Endodermal cell (in vitro differentiated cells): ENCODE measurements around the gene FUT4. TPM values are rescaled to one million over a fixed set of nuclear protein-coding genes. Genes with fewer than 3 reads are reported as not detected.

Experiments
- DNase-seq: peaks from one replicate; pipeline ENCODE4 v3.0.0-alpha.2; 2017
- H3K27ac ChIP-seq: 2 replicates; pipeline ENCODE4 v1.5.1; 2013; ENCODE audit warnings: mild to moderate bottlenecking, low read depth, low read length, moderate library complexity
- H3K27me3 ChIP-seq: 2 replicates; pipeline ENCODE4 v1.6.1; 2013; ENCODE audit warnings: mild to moderate bottlenecking, low read length, moderate library complexity; ENCODE audit not compliant: insufficient read depth, control insufficient read depth, poor library complexity, severe bottlenecking
- H3K36me3 ChIP-seq: 2 replicates; pipeline ENCODE4 v1.7.0; 2013; ENCODE audit warnings: mild to moderate bottlenecking, low read length, moderate library complexity; ENCODE audit not compliant: control insufficient read depth, insufficient read depth
- H3K4me1 ChIP-seq: one replicate; pipeline ENCODE4 v1.7.0; 2013; ENCODE audit warnings: low read length; ENCODE audit not compliant: control insufficient read depth, insufficient read depth
- H3K4me3 ChIP-seq: 2 replicates; pipeline ENCODE4 v1.5.1; 2013; ENCODE audit warnings: mild to moderate bottlenecking, low read length, moderate library complexity
- H3K9ac ChIP-seq: 2 replicates; pipeline ENCODE4 v1.6.1; 2013; ENCODE audit warnings: mild to moderate bottlenecking, low read length, moderate library complexity; ENCODE audit not compliant: poor library complexity, severe bottlenecking; ENCODE audit errors: extremely low read depth
- H3K9me3 ChIP-seq: 2 replicates; pipeline ENCODE4 v1.6.1; 2013; ENCODE audit warnings: mild to moderate bottlenecking, low read length, moderate library complexity; ENCODE audit not compliant: control insufficient read depth
- H3K27ac Mint-ChIP-seq: 2 replicates; pipeline ENCODE4 v1.8.0; 2020; ENCODE audit warnings: mixed read lengths
- H3K27me3 Mint-ChIP-seq: 2 replicates; pipeline ENCODE4 v1.8.0; 2021; ENCODE audit warnings: mild to moderate bottlenecking, mixed read lengths; ENCODE audit not compliant: insufficient read depth
- H3K36me3 Mint-ChIP-seq: 2 replicates; pipeline ENCODE4 v1.8.0; 2020; ENCODE audit warnings: low read depth, mixed read lengths
- H3K4me1 Mint-ChIP-seq: 2 replicates; pipeline ENCODE4 v1.8.0; 2020; ENCODE audit warnings: mixed read lengths
- H3K4me3 Mint-ChIP-seq: 2 replicates; pipeline ENCODE4 v1.8.0; 2020; ENCODE audit warnings: mild to moderate bottlenecking, moderate library complexity, mixed read lengths
- H3K9me3 Mint-ChIP-seq: 2 replicates; pipeline ENCODE4 v1.8.0; 2020; ENCODE audit warnings: mild to moderate bottlenecking, mixed read lengths
- WGBS, 2 experiments: methylation state at CpG; one replicate each; pipeline versions ENCODE4 v1.1.5 to v1.1.7; 2013; ENCODE audit warnings: missing lambda C conversion rate in 2 of 2, mixed read lengths in 1 of 2; ENCODE audit not compliant: insufficient coverage in 1 of 2, insufficient read length in 1 of 2; 5-methylcytosine and 5-hydroxymethylcytosine counted together
- long read RNA-seq, 4 experiments: library from polyadenylated mRNA in 2 of 4; library from RNA in 1 of 4; library from capped mRNA in 1 of 4; stranded (forward) in 3 of 4; unstranded in 1 of 4; transcript quantifications; one replicate each; pipeline ENCODE4 v2.0.0, GENCODE V29; 2020 to 2021; ENCODE audit warnings: inconsistent platforms in 1 of 4
- polyA plus RNA-seq, 2 experiments: library from polyadenylated mRNA; stranded (reverse); fragments of 50-300 nt; gene quantifications; one replicate each; pipeline ENCODE4 v1.2.3, GENCODE V29; 2013
- total RNA-seq, 2 donors: library from RNA; stranded (reverse); fragmentation: NEBNext Ultra II Directional in 1 of 2; extraction: Animal tissue kit (Norgen Biotek cat#: 25700) in 1 of 2; gene quantifications; 2 replicates in 1 of 2; 3 replicates in 1 of 2; pipeline ENCODE4 v1.2.1, GENCODE V29; 2021
- TF ChIP-seq, protein P1 (sequence below): fragments of 200-600 bp; sonication (generic); conservative IDR thresholded peaks from 2 replicates; pipeline ENCODE4 v1.5.0; 2021; ENCODE audit warnings: antibody characterized with exemption, mild to moderate bottlenecking

The FUT4 gene, protein sequence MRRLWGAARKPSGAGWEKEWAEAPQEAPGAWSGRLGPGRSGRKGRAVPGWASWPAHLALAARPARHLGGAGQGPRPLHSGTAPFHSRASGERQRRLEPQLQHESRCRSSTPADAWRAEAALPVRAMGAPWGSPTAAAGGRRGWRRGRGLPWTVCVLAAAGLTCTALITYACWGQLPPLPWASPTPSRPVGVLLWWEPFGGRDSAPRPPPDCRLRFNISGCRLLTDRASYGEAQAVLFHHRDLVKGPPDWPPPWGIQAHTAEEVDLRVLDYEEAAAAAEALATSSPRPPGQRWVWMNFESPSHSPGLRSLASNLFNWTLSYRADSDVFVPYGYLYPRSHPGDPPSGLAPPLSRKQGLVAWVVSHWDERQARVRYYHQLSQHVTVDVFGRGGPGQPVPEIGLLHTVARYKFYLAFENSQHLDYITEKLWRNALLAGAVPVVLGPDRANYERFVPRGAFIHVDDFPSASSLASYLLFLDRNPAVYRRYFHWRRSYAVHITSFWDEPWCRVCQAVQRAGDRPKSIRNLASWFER
- 1 to 10 TPM; 2.8 to 5.4 TPM for total RNA-seq
- 2.3 TPM for polyA plus RNA-seq (2013, experiment 1 of 2)
- 2.1 TPM for polyA plus RNA-seq (2013, experiment 2 of 2)
- long read RNA-seq, experiment 1, full-length matches to known transcripts: 5 of 5 reads
- long read RNA-seq, experiment 1, partial matches to known transcripts: 0 of 5 reads
- long read RNA-seq, experiment 1, other reads (novel, unspliced or antisense): 0 of 5 reads
- long read RNA-seq, experiment 2, full-length matches to known transcripts: 16 of 16 reads
- long read RNA-seq, experiment 2, partial matches to known transcripts: 0 of 16 reads
- long read RNA-seq, experiment 2, other reads (novel, unspliced or antisense): 0 of 16 reads
- long read RNA-seq, experiment 3, full-length matches to known transcripts: 1 of 1 reads
- long read RNA-seq, experiment 3, partial matches to known transcripts: 0 of 1 reads
- long read RNA-seq, experiment 3, other reads (novel, unspliced or antisense): 0 of 1 reads
- long read RNA-seq, experiment 4: 0 reads

DNA sequence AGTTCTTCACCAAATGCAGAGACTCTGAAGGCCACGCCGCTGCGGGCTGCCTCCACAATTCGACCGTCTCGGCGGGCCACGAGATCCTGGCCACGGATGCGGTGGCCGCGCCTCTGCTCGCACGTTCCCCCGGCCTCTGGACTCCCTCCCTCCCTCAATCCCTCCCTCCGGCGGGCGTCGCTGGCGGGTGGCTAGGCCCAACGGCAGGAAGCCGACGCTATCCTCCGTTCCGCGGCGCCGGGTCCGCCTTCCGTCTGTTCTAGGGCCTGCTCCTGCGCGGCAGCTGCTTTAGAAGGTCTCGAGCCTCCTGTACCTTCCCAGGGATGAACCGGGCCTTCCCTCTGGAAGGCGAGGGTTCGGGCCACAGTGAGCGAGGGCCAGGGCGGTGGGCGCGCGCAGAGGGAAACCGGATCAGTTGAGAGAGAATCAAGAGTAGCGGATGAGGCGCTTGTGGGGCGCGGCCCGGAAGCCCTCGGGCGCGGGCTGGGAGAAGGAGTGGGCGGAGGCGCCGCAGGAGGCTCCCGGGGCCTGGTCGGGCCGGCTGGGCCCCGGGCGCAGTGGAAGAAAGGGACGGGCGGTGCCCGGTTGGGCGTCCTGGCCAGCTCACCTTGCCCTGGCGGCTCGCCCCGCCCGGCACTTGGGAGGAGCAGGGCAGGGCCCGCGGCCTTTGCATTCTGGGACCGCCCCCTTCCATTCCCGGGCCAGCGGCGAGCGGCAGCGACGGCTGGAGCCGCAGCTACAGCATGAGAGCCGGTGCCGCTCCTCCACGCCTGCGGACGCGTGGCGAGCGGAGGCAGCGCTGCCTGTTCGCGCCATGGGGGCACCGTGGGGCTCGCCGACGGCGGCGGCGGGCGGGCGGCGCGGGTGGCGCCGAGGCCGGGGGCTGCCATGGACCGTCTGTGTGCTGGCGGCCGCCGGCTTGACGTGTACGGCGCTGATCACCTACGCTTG lies at the start of gene FUT4:
Gene FUT4 (plus strand): TSS at position 227 of the 951 bp plus-strand sequence. CDS start 213 bp downstream, at position 440.
- Histone ChIP-seq H3K4me1 (no peaks in the 10 kb centered on the region), H3K9ac (peak within 1 kb of the TSS; percentile 60), H3K9me3 (no peaks in the 10 kb centered on the region), H3K36me3 (no peaks in the 10 kb centered on the region), H3K4me3 (peak within 1 kb of the TSS; percentile 77), H3K27me3 (peaks cover 56% of the 10 kb centered on the region), H3K27ac (peak within 1 kb of the TSS; percentile 76)
- Mint-ChIP-seq H3K9me3 (no peaks in the 10 kb centered on the region), H3K36me3 (no peaks in the 10 kb centered on the region), H3K4me3 (peak within 1 kb of the TSS; percentile 70), H3K27ac (peak within 1 kb of the TSS; percentile 89), H3K27me3 (peaks cover 50% of the 10 kb centered on the region), H3K4me1 (peaks cover 12% of the 10 kb centered on the region)
- 3% methylated on average over 45 to 109 of the region's 109 CpGs for WGBS, 2 experiments
- TF ChIP-seq, protein P1, sequence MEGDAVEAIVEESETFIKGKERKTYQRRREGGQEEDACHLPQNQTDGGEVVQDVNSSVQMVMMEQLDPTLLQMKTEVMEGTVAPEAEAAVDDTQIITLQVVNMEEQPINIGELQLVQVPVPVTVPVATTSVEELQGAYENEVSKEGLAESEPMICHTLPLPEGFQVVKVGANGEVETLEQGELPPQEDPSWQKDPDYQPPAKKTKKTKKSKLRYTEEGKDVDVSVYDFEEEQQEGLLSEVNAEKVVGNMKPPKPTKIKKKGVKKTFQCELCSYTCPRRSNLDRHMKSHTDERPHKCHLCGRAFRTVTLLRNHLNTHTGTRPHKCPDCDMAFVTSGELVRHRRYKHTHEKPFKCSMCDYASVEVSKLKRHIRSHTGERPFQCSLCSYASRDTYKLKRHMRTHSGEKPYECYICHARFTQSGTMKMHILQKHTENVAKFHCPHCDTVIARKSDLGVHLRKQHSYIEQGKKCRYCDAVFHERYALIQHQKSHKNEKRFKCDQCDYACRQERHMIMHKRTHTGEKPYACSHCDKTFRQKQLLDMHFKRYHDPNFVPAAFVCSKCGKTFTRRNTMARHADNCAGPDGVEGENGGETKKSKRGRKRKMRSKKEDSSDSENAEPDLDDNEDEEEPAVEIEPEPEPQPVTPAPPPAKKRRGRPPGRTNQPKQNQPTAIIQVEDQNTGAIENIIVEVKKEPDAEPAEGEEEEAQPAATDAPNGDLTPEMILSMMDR: no peak
- DNase-seq: peak; percentile 96

DNA sequence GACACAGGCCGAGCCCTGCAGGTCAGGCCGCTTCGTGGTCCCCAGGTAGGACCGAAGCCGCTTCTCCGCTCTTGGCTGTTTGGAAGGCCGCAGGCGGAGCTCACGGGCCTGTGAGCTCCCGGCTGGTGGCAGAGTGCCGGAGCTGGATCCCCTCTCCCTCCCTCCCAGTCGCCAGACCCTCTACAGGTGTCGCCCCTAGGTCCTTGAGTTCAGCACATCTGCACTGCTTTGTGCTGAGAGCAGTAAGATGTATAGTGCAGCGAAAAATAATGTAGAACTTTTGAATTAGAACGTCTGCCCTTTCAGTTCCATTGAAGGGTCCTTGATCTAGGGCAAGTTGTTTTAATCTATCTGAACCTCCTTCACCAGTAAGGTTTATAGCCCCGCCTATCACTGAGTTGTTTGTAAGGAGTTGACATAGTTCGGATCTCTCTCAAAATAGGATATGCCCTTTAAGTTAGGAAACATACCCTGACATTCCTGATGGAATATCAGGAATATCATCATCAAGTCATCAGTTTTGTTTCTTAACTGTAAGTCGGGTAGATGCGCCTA lies 49.5 kb upstream of the FUT4 start:
- H3K36me3 Mint-ChIP-seq: peaks cover 17% of the 10 kb centered on the region
- TF ChIP-seq, protein P1: peak; percentile 13
- H3K9me3 Mint-ChIP-seq: no peaks in the 10 kb centered on the region
- no peak for DNase-seq
- Histone ChIP-seq H3K27me3 (no peaks in the 10 kb centered on the region), H3K4me3 (peak overlapping the region; percentile 95), H3K9me3 (no peaks in the 10 kb centered on the region), H3K27ac (no peak overlapping the region), H3K9ac (peak overlapping the region; percentile 96), H3K4me1 (no peaks in the 10 kb centered on the region), H3K36me3 (peaks cover 31% of the 10 kb centered on the region)
- WGBS, 2 experiments: 5 to 7% methylated on average over 3 to 18 of the region's 19 CpGs
- peak overlapping the region; percentile 96 for H3K4me3 Mint-ChIP-seq
- H3K27ac Mint-ChIP-seq: peak overlapping the region; percentile 100
- peaks cover 12% of the 10 kb centered on the region for H3K4me1 Mint-ChIP-seq
- H3K27me3 Mint-ChIP-seq: no peaks in the 10 kb centered on the region
